Lower leg skin (tissue), 3 donors: ENCODE measurements around the gene GCSAML.

Experiments
- POLR2A ChIP-seq, 2 donors: fragments of 450-650 bp; IDR thresholded peaks; one replicate each; pipeline ENCODE4 v1.6.1; 2016 to 2017; ENCODE audit warnings: antibody characterized with exemption in 2 of 2, mild to moderate bottlenecking in 1 of 2, moderate library complexity in 1 of 2
- TF ChIP-seq, protein P1 (sequence below), 3 donors: fragments of 450-650 bp; IDR thresholded peaks; one replicate each; pipeline ENCODE4 v1.5.1; 2016; ENCODE audit warnings: antibody characterized with exemption in 3 of 3, mild to moderate bottlenecking in 3 of 3, moderate library complexity in 2 of 3

DNA sequence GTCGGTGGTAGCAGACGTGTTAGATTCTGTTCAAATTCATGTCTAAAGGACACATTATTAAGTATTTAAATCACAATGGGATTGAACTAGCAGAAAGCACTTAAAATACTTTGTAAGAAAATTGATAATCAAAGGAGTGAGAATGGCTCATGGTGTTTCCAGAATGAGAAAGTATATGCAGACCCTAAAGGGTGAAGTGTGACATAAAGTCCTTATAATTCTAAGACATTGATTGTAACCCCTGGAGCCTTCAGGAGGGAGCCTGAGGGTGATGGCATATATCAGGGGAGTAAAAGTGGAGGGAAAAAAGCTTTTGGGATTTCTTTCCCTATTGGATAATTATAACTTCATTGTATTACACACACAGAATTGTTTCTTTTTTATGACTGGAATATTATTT, 12.6 kb upstream of the GCSAML start, which contains the start of gene OR2C3:
- TF ChIP-seq POLR2A (IDR thresholded peaks at IDR 0.05) = no peak
- TF ChIP-seq, protein P1, sequence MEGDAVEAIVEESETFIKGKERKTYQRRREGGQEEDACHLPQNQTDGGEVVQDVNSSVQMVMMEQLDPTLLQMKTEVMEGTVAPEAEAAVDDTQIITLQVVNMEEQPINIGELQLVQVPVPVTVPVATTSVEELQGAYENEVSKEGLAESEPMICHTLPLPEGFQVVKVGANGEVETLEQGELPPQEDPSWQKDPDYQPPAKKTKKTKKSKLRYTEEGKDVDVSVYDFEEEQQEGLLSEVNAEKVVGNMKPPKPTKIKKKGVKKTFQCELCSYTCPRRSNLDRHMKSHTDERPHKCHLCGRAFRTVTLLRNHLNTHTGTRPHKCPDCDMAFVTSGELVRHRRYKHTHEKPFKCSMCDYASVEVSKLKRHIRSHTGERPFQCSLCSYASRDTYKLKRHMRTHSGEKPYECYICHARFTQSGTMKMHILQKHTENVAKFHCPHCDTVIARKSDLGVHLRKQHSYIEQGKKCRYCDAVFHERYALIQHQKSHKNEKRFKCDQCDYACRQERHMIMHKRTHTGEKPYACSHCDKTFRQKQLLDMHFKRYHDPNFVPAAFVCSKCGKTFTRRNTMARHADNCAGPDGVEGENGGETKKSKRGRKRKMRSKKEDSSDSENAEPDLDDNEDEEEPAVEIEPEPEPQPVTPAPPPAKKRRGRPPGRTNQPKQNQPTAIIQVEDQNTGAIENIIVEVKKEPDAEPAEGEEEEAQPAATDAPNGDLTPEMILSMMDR (IDR thresholded peaks at IDR 0.05) = no peak
